ENCODE data around the gene ZNF556.
"Not testable (repeated sequence)": the region's sequence is repeated elsewhere in the genome, so short reads cannot be mapped to it uniquely, and the experiment has no call there.

Gene ZNF556

GRCh38 chr19:2853015-2853606 is 14.0 kb upstream of the ZNF556 start:
- DNase-seq (ENCODE audit: low spot score), result no peak

DNA sequence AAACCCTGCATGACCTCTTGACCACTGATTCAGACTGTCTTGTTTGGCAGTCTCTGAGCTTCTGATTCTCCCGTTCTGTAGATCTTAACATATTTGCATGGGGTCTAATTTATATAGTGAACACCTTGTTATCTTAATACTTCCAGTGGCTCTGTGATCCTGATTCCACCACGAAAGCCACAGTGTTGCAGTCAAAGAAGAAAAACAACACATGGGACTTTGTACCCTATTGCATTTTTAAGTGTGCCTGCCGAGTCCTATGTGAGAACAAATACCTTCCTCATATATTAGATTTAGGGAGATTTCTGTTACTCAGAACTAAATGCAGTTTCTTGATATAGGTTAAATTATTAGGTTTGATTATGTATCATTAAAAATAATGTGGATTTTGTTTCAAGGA is 12.3 kb upstream of the ZNF556 start:
- DNase-seq (ENCODE audit: low spot score), result no peak

GRCh38 chr19:2856457-2857050 is 10.6 kb upstream of the ZNF556 start:
- DNase-seq (ENCODE audit: low spot score), result no peak

DNA sequence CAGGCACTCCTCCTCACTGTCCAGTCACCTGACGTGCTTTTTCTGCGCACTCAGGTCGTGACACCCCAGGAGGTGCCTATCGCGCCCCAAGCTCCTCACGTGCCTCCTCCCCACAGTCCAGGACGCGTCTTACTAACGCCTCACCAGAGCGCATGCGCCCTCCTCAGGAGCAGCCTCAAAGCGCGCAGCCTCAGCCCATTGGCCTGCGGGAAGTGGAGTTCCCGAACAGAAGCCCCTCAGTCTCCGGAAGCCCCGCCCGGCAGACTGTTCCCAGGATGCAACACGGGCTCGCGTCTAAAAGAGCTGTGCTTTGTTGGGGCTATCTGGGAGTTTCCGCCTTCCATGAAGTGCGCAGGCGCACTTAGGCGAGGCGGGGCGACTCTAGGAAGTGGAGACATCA is 8.3 kb upstream of the ZNF556 start:
- no peak for DNase-seq (ENCODE audit: low spot score)

DNA sequence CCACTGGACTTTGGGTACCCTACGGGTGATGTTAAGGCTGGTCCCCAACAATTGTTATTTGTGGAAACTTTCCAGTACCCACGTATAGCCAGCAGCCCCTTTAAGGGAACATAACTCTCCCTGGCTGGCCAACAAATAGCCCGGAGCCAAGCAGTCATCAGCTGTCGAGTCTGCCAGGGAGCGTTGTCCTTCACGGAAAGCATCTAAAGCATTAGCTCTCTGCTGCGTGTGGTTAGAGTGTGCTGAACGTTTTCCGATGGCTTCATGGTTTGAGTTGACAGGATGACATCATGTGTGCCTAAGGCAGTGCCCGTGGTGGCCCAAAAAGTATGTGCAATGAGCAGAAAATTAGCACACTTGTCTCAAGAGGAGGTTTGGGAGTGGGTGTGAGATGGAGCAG is 3.3 kb upstream of the ZNF556 start:
- DNase-seq (ENCODE audit: low spot score), result no peak

DNA sequence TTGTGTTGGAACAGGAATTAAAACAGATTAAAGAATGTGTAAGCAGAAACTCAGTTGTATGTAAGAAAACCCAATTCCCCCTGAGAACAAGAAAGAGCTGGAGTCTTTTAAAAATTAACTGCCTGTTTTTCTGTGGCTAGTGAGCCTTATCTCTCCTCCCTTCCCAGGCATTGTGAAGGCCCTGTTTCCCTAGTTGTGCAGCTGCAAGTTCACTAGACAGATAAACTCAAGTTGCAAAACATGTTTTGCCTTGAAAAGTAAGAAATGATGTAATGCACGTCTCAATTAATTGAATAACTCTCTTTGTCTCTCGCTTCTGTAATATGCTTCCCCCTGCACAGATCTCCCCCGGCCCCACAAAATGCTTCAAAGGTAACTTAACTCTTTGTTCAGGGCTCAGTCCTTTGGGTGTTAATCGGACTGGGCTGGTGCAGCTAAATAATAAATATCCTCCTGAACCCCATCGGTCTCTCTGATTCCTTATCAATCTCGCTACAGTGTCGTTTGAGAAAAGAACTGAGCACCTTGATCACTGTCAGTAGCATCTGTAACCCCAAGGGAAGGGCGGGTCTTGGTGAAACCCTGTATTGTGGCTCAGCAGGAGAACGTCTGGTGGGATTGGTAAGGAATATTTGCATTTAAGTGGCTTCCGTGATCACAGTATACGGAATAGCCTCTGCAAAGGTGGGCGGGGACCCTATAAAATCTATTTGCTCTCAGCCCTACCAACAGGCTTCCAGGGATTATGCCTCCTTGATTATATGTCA is 1.6 kb upstream of the ZNF556 start:
- DNase-seq (ENCODE audit: low spot score), result no peak

GRCh38 chr19:2866495-2867024 is 575 bp upstream of the ZNF556 start:
- no peak for DNase-seq (ENCODE audit: low spot score)

- no peak for DNase-seq (ENCODE audit: low spot score)
Observed at GRCh38 chr19:2869618-2870017, 2.5 kb downstream of the ZNF556 start.

- DNase-seq (ENCODE audit: low spot score), result not testable (repeated sequence)
Observed at GRCh38 chr19:2872175-2872574, 5.0 kb downstream of the ZNF556 start.

GRCh38 chr19:2877398-2878331 is 10.5 kb downstream of the ZNF556 start:
- no peak for DNase-seq (ENCODE audit: low spot score)

DNA sequence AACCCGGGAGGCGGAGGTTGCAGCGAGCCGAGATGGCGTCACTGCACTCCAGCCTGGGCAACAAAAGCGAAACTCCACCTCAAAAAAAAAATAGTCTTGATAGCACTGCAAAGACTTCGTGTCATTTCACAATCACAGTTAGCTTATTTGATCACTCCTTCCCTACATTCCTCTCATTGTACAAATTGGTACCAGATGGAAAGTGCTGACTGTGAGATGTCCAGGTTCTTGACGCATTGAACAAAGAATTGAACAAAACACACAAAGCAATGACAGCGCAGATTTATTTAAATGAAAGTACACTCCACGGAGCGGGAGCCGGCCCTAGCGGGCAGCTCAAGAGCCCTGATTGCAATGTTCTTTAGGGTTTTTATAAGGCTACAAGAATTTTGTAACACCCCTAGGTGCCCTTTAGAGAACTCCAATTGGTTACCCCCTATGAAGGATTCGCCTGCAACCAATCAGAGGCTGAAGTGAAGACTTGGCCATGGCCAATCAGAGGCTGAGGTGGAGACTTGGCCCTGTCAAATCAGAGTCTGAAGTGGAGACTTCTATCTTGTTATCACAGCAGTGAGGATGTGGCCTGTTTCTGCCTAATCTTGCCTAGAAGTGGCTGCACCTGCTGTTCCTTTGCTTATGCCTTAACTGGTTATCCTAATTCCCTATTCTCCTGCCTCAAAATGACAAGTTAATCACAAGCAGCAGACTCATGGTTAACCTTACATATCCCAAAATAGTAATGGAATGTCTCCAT is 16.7 kb downstream of the ZNF556 start:
- DNase-seq (ENCODE audit: low spot score), result no peak

GRCh38 chr19:2885736-2886135 is 18.6 kb downstream of the ZNF556 start:
- DNase-seq (ENCODE audit: low spot score), result no peak

DNA sequence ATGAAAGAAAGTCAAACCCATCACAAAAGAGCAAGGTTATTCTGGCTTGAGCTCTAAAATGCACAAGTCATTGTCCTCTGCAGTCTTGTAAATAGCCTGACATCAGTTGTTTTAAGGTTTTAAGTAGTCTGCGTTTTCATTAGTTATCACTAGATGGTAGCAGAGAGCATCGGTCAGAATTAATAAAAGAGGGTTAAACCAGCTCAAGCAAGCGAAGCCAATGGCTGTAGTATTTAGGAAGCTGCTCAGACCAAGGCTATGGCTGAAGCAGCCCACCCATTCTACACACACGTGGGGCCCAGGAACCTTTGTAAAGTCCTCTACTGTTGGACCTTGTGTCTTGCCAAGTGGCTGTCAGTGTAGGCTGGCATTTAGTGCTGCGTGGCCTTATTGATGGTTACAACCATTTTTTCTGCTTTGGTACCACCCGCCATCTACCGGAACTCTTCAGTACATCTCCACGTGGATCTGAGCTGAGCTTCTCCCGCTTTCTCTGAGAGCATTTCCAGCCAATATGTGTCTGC is 20.3 kb downstream of the ZNF556 start:
- DNase-seq (ENCODE audit: low spot score), result peak; percentile 92

- DNase-seq (ENCODE audit: low spot score), result no peak
Observed at GRCh38 chr19:2888731-2889224, 21.6 kb downstream of the ZNF556 start.

DNA sequence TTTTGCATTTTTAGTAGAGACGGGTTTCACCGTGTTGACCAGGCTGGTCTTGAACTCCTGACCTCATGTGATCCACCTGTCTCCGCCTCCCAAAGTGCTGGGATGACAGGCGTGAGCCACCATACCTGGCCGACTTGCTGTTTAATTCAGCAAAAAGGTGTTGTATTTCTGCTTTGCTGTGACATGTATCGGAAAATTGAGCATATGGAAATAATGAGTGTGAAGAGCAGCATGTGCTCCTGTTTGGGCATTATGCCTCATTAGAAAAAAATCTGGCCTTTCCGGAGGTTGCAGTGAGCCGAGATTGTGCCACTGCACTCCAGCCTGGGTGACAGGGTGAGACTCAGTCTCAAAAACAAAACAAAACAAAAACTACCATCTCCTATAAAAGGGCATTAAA is 23.4 kb downstream of the ZNF556 start:
- DNase-seq (ENCODE audit: low spot score), result not testable (repeated sequence)

GRCh38 chr19:2896694-2897093 is 29.6 kb downstream of the ZNF556 start:
- no peak for DNase-seq (ENCODE audit: low spot score)

GRCh38 chr19:2900296-2901252 is 33.4 kb downstream of the ZNF556 start, which contains the start of gene ZNF57:
ZNF57 (plus strand) TSS chr19:2900928; CDS start chr19:2901046, 118 bp downstream.
- DNase-seq (ENCODE audit: low spot score), result peak; percentile 99

- no peak for DNase-seq (ENCODE audit: low spot score)
Observed at GRCh38 chr19:2902590-2903218, 35.6 kb downstream of the ZNF556 start.

DNA sequence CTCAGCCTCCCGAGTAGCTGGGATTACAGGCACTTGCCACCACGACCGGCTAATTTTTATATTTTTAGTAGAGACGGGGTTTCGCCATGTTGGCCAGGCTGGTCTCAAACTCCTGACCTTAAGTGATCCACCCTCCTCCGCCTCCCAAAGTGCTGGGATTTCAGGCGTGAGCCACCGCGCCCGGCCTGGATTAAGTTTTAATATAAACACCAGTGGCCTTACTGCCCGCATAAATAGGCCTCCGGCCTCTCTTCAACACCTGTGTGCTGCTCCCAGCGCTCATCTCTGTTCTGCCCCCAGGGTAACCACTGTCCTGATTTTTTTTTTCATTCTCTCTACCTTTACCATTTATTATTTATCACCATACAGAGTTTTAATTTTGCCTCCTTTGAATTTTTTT is 36.2 kb downstream of the ZNF556 start:
- not testable (repeated sequence) for DNase-seq (ENCODE audit: low spot score)

All from pons (tissue), 1 donor.